ENCODE data around the gene TAX1BP1.

DNA sequence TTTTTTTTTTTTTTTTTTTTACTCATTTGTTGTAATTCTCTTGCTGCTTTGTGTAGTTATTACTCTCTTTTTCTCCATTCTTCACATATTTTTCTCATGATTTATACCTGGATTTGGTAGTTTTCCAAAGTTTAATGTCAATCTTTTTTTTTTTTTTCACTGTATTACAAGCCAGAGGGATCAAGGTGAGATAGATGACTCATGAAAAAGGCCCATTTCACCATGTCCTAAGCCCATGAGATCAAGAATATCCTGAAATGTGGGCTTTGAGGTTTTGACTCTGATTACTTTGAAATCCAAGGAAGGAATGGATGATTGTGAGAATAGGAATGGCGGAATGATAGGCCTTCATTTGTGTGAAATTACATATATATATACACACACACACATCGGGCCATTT, 31.1 kb downstream of the TAX1BP1 start:
- TF ChIP-seq, protein P1, sequence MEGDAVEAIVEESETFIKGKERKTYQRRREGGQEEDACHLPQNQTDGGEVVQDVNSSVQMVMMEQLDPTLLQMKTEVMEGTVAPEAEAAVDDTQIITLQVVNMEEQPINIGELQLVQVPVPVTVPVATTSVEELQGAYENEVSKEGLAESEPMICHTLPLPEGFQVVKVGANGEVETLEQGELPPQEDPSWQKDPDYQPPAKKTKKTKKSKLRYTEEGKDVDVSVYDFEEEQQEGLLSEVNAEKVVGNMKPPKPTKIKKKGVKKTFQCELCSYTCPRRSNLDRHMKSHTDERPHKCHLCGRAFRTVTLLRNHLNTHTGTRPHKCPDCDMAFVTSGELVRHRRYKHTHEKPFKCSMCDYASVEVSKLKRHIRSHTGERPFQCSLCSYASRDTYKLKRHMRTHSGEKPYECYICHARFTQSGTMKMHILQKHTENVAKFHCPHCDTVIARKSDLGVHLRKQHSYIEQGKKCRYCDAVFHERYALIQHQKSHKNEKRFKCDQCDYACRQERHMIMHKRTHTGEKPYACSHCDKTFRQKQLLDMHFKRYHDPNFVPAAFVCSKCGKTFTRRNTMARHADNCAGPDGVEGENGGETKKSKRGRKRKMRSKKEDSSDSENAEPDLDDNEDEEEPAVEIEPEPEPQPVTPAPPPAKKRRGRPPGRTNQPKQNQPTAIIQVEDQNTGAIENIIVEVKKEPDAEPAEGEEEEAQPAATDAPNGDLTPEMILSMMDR (conservative IDR thresholded peaks at IDR 0.05) = no peak
- TF ChIP-seq ZFX (IDR thresholded peaks at IDR 0.05) = no peak

All from C4-2B (cell line).